H1 (cell line): Measurements from ENCODE around the gene USP3. TPM values are rescaled to one million over a fixed set of nuclear protein-coding genes. Genes with fewer than 3 reads are reported as not detected.

Experiments
- CTCF ChIA-PET: fragments of 300-600 bp; sonication (Branson Sonifier 250); formaldehyde crosslinking; loops from one replicate; lab custom pipeline; 2021; ENCODE audit not compliant: partially characterized antibody; lab: Charles Lee
- POLR2A ChIA-PET: fragments of 300-600 bp; sonication (Branson Sonifier 250); formaldehyde crosslinking; loops from one replicate; lab custom pipeline; 2021; ENCODE audit warnings: inconsistent platforms; ENCODE audit not compliant: partially characterized antibody; lab: Charles Lee
- DNase-seq, 2 experiments: peaks; one replicate each; pipeline versions ENCODE4 v3.0.0 to v3.0.0-alpha.2; 2010 to 2022; ENCODE audit warnings: low spot score in 2 of 2, low read depth in 1 of 2, mixed read lengths in 1 of 2
- FAIRE-seq: peaks from 2 replicates; lab custom pipeline; 2011; peaks lifted over from hg19 to GRCh38; lab: Jason Lieb, UNC
- H2AFZ ChIP-seq: 2 replicates; pipeline ENCODE4 v1.8.1; 2012; ENCODE audit warnings: low read length, inconsistent platforms
- H2AK5ac ChIP-seq: 2 replicates; pipeline ENCODE4 v1.6.1; 2013; ENCODE audit warnings: low read depth, low read length
- H2BK120ac ChIP-seq: replicated peaks from 2 replicates; pipeline ENCODE3; 2013; ENCODE audit warnings: low read depth, low read length, inconsistent platforms
- H2BK12ac ChIP-seq: 2 replicates; pipeline ENCODE4 v1.6.1; 2013; ENCODE audit warnings: low read depth, low read length
- H2BK15ac ChIP-seq: 2 replicates; pipeline ENCODE4 v1.6.1; 2013; ENCODE audit warnings: low read length
- H2BK20ac ChIP-seq: 2 replicates; pipeline ENCODE4 v1.6.1; 2013; ENCODE audit warnings: low read length
- H2BK5ac ChIP-seq: 2 replicates; pipeline ENCODE4 v1.6.1; 2013; ENCODE audit warnings: low read depth, low read length
- H3K14ac ChIP-seq: 2 replicates; pipeline ENCODE4 v1.6.1; 2013; ENCODE audit warnings: inconsistent platforms; ENCODE audit not compliant: insufficient read length
- H3K18ac ChIP-seq: 2 replicates; pipeline ENCODE4 v1.6.1; 2013; ENCODE audit warnings: low read length; ENCODE audit errors: extremely low read depth
- H3K23ac ChIP-seq: 2 replicates; pipeline ENCODE4 v1.6.1; 2013; ENCODE audit warnings: inconsistent platforms; ENCODE audit not compliant: insufficient read length
- H3K23me2 ChIP-seq: 2 replicates; pipeline ENCODE4 v1.6.1; 2013; ENCODE audit warnings: low read depth, low read length
- H3K27ac ChIP-seq: 2 replicates; pipeline ENCODE4 v1.6.1; 2011; ENCODE audit warnings: low read depth, low read length, inconsistent platforms
- H3K27me3 ChIP-seq, 4 experiments: replicated peaks in 1 of 4; 1 replicate in 1 of 4; 2 replicates in 3 of 4; pipeline versions ENCODE4 v1.6.1 to v1.8.1; 2011 to 2013; ENCODE audit warnings: low read length in 3 of 4, mild to moderate bottlenecking in 3 of 4, inconsistent platforms in 2 of 4, mixed read lengths in 2 of 4, moderate library complexity in 1 of 4; ENCODE audit not compliant: control insufficient read depth in 3 of 4, insufficient read depth in 3 of 4; ENCODE audit errors: extremely low read depth in 1 of 4
- H3K36me3 ChIP-seq, 4 experiments: 2 replicates each; pipeline versions ENCODE4 v1.6.1 to v1.8.1; 2011 to 2013; ENCODE audit warnings: mild to moderate bottlenecking in 4 of 4, low read length in 3 of 4, moderate library complexity in 2 of 4, control low read depth in 1 of 4, inconsistent platforms in 1 of 4; ENCODE audit not compliant: insufficient read depth in 4 of 4, control insufficient read depth in 2 of 4
- H3K4ac ChIP-seq: replicated peaks from 2 replicates; pipeline ENCODE3; 2013; ENCODE audit warnings: low read length, low read depth, mixed read lengths, inconsistent platforms; ENCODE audit not compliant: insufficient read length
- H3K4me1 ChIP-seq, 4 experiments: replicated peaks in 1 of 4; 1 replicate in 1 of 4; 2 replicates in 3 of 4; pipeline versions ENCODE4 v1.6.1 to v1.8.1; 2011 to 2013; ENCODE audit warnings: low read length in 3 of 4, inconsistent platforms in 2 of 4, mixed read lengths in 1 of 4; ENCODE audit not compliant: insufficient read depth in 4 of 4, control insufficient read depth in 3 of 4
- H3K4me2 ChIP-seq, 2 experiments: 2 replicates each; pipeline versions ENCODE4 v1.6.1 to v1.8.1; 2011 to 2013; ENCODE audit warnings: low read depth in 2 of 2, low read length in 2 of 2, control low read depth in 1 of 2, inconsistent platforms in 1 of 2, mild to moderate bottlenecking in 1 of 2; ENCODE audit not compliant: insufficient read depth in 1 of 2
- H3K4me3 ChIP-seq, 4 experiments: fragments of 200-600, 300-600 bp in 1 of 4; sonication (generic), shearing (Covaris generic), sonication (Bioruptor Twin) in 1 of 4; 2 replicates each; pipeline versions ENCODE4 v1.5.1 to v1.8.1; 2011 to 2016; ENCODE audit warnings: low read length in 4 of 4, low read depth in 3 of 4, control low read depth in 2 of 4, inconsistent platforms in 2 of 4, mild to moderate bottlenecking in 2 of 4, mixed read lengths in 1 of 4, moderate library complexity in 1 of 4; ENCODE audit not compliant: insufficient read depth in 2 of 4; ENCODE audit errors: extremely low read depth in 1 of 4
- H3K56ac ChIP-seq: replicated peaks from 2 replicates; pipeline ENCODE3; 2013; ENCODE audit warnings: low read depth, mild to moderate bottlenecking, mixed read lengths, low read length, inconsistent platforms; ENCODE audit not compliant: insufficient read length
- H3K79me1 ChIP-seq: 2 replicates; pipeline ENCODE4 v1.6.1; 2013; ENCODE audit warnings: low read depth, low read length, control low read depth
- H3K79me2 ChIP-seq, 2 experiments: 2 replicates each; pipeline versions ENCODE4 v1.6.1 to v1.8.1; 2012 to 2013; ENCODE audit warnings: low read length in 2 of 2, mild to moderate bottlenecking in 2 of 2, inconsistent platforms in 1 of 2; ENCODE audit not compliant: insufficient read depth in 2 of 2, control insufficient read depth in 1 of 2
- H3K9ac ChIP-seq, 4 experiments: replicated peaks in 1 of 4; 1 replicate in 1 of 4; 2 replicates in 3 of 4; pipeline versions ENCODE4 v1.6.1 to v1.8.1; 2011 to 2013; ENCODE audit warnings: low read depth in 3 of 4, low read length in 3 of 4, control low read depth in 2 of 4, mild to moderate bottlenecking in 2 of 4, moderate library complexity in 2 of 4, inconsistent platforms in 1 of 4; ENCODE audit errors: extremely low read depth in 1 of 4
- H3K9me3 ChIP-seq, 2 experiments: 2 replicates each; pipeline versions ENCODE4 v1.6.1 to v1.8.1; 2012 to 2013; ENCODE audit warnings: mild to moderate bottlenecking in 2 of 2, moderate library complexity in 2 of 2, control low read depth in 1 of 2, inconsistent platforms in 1 of 2, low read depth in 1 of 2, low read length in 1 of 2, mixed read lengths in 1 of 2; ENCODE audit not compliant: insufficient read depth in 2 of 2
- H4K20me1 ChIP-seq, 2 experiments: replicated peaks in 1 of 2; 2 replicates each; pipeline versions ENCODE3 to v1.8.1; 2011 to 2013; ENCODE audit warnings: inconsistent platforms in 2 of 2, low read length in 2 of 2, mild to moderate bottlenecking in 1 of 2; ENCODE audit not compliant: insufficient read depth in 2 of 2, control insufficient read depth in 1 of 2
- H4K5ac ChIP-seq: 2 replicates; pipeline ENCODE4 v1.6.1; 2013; ENCODE audit warnings: low read length, low read depth, mixed read lengths, inconsistent platforms; ENCODE audit not compliant: insufficient read length
- H4K8ac ChIP-seq: 2 replicates; pipeline ENCODE4 v1.8.0; 2013; ENCODE audit warnings: mild to moderate bottlenecking, moderate library complexity, low read length, inconsistent platforms; ENCODE audit not compliant: insufficient read depth; ENCODE audit errors: extremely low read depth
- H4K91ac ChIP-seq: replicated peaks from 2 replicates; pipeline ENCODE3; 2013; ENCODE audit warnings: low read length, mixed read lengths, inconsistent platforms; ENCODE audit not compliant: insufficient read length
- ATF2 ChIP-seq: IDR thresholded peaks from 2 replicates; pipeline ENCODE4 v1.6.1; 2012; ENCODE audit warnings: low read length, inconsistent platforms
- CREB1 ChIP-seq: IDR thresholded peaks from 2 replicates; pipeline ENCODE4 v1.6.1; 2012; ENCODE audit warnings: inconsistent platforms
- EP300 ChIP-seq, 2 experiments: IDR thresholded peaks; 1 replicate in 1 of 2; 2 replicates in 1 of 2; pipeline ENCODE4 v1.6.1; 2011 to 2012; ENCODE audit warnings: low read depth in 2 of 2, low read length in 2 of 2, mild to moderate bottlenecking in 2 of 2, borderline replicate concordance in 1 of 2, inconsistent platforms in 1 of 2, moderate library complexity in 1 of 2
- NANOG ChIP-seq: IDR thresholded peaks from 2 replicates; pipeline ENCODE4 v1.6.1; 2011; ENCODE audit warnings: low read length, low read depth, mild to moderate bottlenecking, inconsistent platforms; ENCODE audit not compliant: insufficient read depth, poor library complexity, severe bottlenecking
- POLR2AphosphoS5 ChIP-seq: IDR thresholded peaks from 2 replicates; pipeline ENCODE4 v1.6.1; 2011; ENCODE audit warnings: low read depth, low read length
- RNF2 ChIP-seq: fragments of 200-900, 300-1000 bp; sonication (generic); IDR thresholded peaks from 2 replicates; pipeline ENCODE4 v1.7.1; 2016; ENCODE audit warnings: borderline replicate concordance, low read depth, mild to moderate bottlenecking, antibody characterized with exemption, low read length; ENCODE audit not compliant: poor library complexity, severe bottlenecking; ENCODE audit errors: missing control alignments
- SP1 ChIP-seq: IDR thresholded peaks from 2 replicates; pipeline ENCODE4 v1.6.1; 2011; ENCODE audit warnings: low read depth, low read length
- SP4 ChIP-seq: IDR thresholded peaks from 2 replicates; pipeline ENCODE4 v1.6.1; 2012; ENCODE audit warnings: low read length, inconsistent platforms
- TAF1 ChIP-seq: IDR thresholded peaks from 2 replicates; pipeline ENCODE4 v1.6.1; 2011; ENCODE audit warnings: mild to moderate bottlenecking, low read depth, low read length
- WGBS, 2 experiments: shearing (Covaris generic) in 1 of 2; methylation state at CpG; one replicate each; pipeline versions ENCODE4 v1.1.6 to v1.1.7; 2013 to 2015; ENCODE audit warnings: low lambda C conversion rate in 2 of 2, mixed read lengths in 2 of 2, inconsistent platforms in 1 of 2, low coverage in 1 of 2, missing lambda C conversion rate in 1 of 2; ENCODE audit not compliant: insufficient replicate concordance in 2 of 2, insufficient coverage in 1 of 2, insufficient read length in 1 of 2; ENCODE audit errors: extremely low coverage in 1 of 2, missing lambda C conversion rate in 1 of 2; 5-methylcytosine and 5-hydroxymethylcytosine counted together
- polyA plus RNA-seq, 7 experiments: library from polyadenylated mRNA; depleted of rRNA in 3 of 7; stranded (reverse) in 5 of 7; unstranded in 2 of 7; fragments of >200 nt in 5 of 7; fragments of 200-250 nt in 2 of 7; gene quantifications; 1 replicate in 5 of 7; 2 replicates in 1 of 7; 4 replicates in 1 of 7; pipeline versions ENCODE4 v1.2.1 to v1.2.3, GENCODE V29; 2011 to 2013; ENCODE audit warnings: missing spikeins in 2 of 7, mixed read lengths in 2 of 7
- total RNA-seq: library from RNA; stranded (reverse); fragmentation: NEBNext Ultra II Directional; extraction: Animal tissue kit (Norgen Biotek cat#: 25700); gene quantifications from 2 replicates; pipeline ENCODE4 v1.2.1, GENCODE V29; 2021

Gene USP3
- total and polyA plus RNA-seq, 2 of the 8 experiments (the other 6 are each of a cell fraction or from before 2014, with no cell fraction given), result 15.5 to 16.2 TPM

GRCh38 chr15:63559753-63560152 is 55.4 kb downstream of the USP3 start:
- H3K56ac ChIP-seq, result no peak overlapping the region
- no peaks in the 10 kb centered on the region for H4K20me1 ChIP-seq
- ChIA-PET POLR2A (interaction anchor here (1.2 kb wide), 1 partner anchor 24 kb away, joined by 3 read pairs; no protein-coding TSS in a partner anchor), CTCF (interaction anchor here (0.7 to 2.4 kb wide), 6 partner anchors 18 to 866 kb away, joined by 3 to 10 read pairs (median 4); no protein-coding TSS in a partner anchor)
- no peak overlapping the region for H2BK5ac ChIP-seq
- no peak overlapping the region for H2BK120ac ChIP-seq
- no peaks in the 10 kb centered on the region for H3K36me3 ChIP-seq
- no peak overlapping the region for H3K27ac ChIP-seq
- H3K79me1 ChIP-seq, result no peaks in the 10 kb centered on the region
- 28% methylated on average over 5 of the region's 5 CpGs; no CpG with 5 or more reads in 1 of the 2 experiments for WGBS, 2 experiments
- H3K14ac ChIP-seq, result no peak overlapping the region
- H3K23me2 ChIP-seq, result peaks cover 2% of the 10 kb centered on the region; the same call in 1 of the 2 replicates
- FAIRE-seq (peak; percentile 45), DNase-seq (no peak)
- no peak overlapping the region for H3K4ac ChIP-seq
- H3K79me2 ChIP-seq, result no peaks in the 10 kb centered on the region
- H4K8ac ChIP-seq, result no peak overlapping the region; the same call in 1 of the 2 replicates
- no peak overlapping the region for H2AK5ac ChIP-seq
- no peak overlapping the region for H4K91ac ChIP-seq
- H3K9ac ChIP-seq, result no peak overlapping the region
- H3K27me3 ChIP-seq, result no peaks in the 10 kb centered on the region
- no peak overlapping the region for H4K5ac ChIP-seq
- H3K4me3 ChIP-seq, result peak overlapping the region in 2 of 4 experiments; percentile 3 to 9; a peak in 1 of 8 replicates
- H3K4me1 ChIP-seq, result peaks cover 3 to 18% (median 14%) of the 10 kb centered on the region in 4 experiments; a peak in 6 of 7 replicates
- H3K4me2 ChIP-seq, result peak overlapping the region in 1 of 2 experiments; percentile 44; a peak in 3 of 4 replicates
- H2BK12ac ChIP-seq, result no peak overlapping the region
- no peak overlapping the region for H3K18ac ChIP-seq
- H2AFZ ChIP-seq, result no peak overlapping the region
- H2BK20ac ChIP-seq, result no peak overlapping the region
- H3K9me3 ChIP-seq, result no peaks in the 10 kb centered on the region
- H2BK15ac ChIP-seq, result no peak overlapping the region
- no peak overlapping the region for H3K23ac ChIP-seq
- 0 out of 2 replicates have a peak, but pooled peaks have one; percentile 23 for TF ChIP-seq SP1
- TF ChIP-seq SP4, result no peak
- no peak for TF ChIP-seq ATF2
- TF ChIP-seq POLR2AphosphoS5, result no peak
- TF ChIP-seq TAF1, result no peak
- TF ChIP-seq CREB1, result no peak
- TF ChIP-seq EP300 (IDR thresholded peaks at IDR 0.05; ENCODE audit: borderline replicate concordance in 1 of 2, low read depth in 2 of 2, low read length in 2 of 2), result peak in 1 of 2 experiments; percentile 50; a peak in 1 of 3 replicates
- TF ChIP-seq RNF2, result no peak
- TF ChIP-seq NANOG, result no peak
